ENCODE data around the gene LGALS3BP.

DNA sequence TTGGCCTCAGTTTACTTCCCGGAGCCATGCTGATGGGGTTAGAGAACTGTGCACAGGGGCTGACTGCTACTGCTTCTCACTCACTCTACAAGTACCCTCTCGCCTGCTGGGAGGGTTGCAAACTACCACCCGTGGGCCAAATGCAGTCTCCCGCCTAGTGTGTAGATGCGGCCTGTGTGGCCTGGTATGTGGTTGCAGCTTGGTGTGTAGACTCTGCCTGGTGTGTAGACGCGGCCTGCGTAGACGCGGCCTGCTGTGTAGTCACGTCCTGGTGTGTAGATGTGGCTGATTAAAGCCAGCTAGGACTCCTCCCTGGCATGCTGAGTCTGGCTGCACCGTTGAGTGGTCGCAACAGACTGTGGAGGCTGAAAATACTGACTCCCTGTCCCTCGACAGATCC, 22.6 kb upstream of the LGALS3BP start:
- TF ChIP-seq POLR2AphosphoS5 (IDR thresholded peaks at IDR 0.05; ENCODE audit: low read depth, low read length), result no peak
- no peak for TF ChIP-seq SP2 (IDR thresholded peaks at IDR 0.05; ENCODE audit: low read length)
- TF ChIP-seq, protein P1, sequence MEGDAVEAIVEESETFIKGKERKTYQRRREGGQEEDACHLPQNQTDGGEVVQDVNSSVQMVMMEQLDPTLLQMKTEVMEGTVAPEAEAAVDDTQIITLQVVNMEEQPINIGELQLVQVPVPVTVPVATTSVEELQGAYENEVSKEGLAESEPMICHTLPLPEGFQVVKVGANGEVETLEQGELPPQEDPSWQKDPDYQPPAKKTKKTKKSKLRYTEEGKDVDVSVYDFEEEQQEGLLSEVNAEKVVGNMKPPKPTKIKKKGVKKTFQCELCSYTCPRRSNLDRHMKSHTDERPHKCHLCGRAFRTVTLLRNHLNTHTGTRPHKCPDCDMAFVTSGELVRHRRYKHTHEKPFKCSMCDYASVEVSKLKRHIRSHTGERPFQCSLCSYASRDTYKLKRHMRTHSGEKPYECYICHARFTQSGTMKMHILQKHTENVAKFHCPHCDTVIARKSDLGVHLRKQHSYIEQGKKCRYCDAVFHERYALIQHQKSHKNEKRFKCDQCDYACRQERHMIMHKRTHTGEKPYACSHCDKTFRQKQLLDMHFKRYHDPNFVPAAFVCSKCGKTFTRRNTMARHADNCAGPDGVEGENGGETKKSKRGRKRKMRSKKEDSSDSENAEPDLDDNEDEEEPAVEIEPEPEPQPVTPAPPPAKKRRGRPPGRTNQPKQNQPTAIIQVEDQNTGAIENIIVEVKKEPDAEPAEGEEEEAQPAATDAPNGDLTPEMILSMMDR (IDR thresholded peaks at IDR 0.05; ENCODE audit: control extremely low read depth in 1 of 3, insufficient read depth in 1 of 3, low read depth in 1 of 3, low read length in 3 of 3), result no peak

Data from H1 (cell line).